ENCODE measurements around the gene CEACAM8.
"Not testable (repeated sequence)": the region's sequence is repeated elsewhere in the genome, so short reads cannot be mapped to it uniquely, and the experiment has no call there.

Gene CEACAM8

DNA sequence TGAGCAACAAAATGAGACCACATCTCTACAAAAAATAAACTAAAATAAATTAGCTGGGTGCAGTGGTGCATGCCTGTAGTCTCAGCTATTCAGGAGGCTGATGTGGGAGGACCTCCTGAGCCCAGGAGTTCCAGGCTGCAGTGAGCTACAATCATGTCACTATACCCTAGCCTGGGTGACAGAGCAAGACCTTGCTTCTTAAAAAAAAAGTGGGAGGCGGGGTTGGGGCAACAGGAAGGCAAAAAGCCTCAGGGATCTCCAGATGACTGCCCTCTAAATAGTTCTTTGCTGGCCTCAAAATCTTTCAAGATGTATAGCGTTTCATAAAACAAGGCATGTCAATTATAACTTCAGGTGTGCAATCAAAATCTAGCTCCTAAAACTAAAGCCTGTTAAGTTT lies 18.5 kb downstream of the CEACAM8 start:
- DNase-seq (ENCODE audit: low read depth in 2 of 2, low spot score in 1 of 2), result no peak

DNA sequence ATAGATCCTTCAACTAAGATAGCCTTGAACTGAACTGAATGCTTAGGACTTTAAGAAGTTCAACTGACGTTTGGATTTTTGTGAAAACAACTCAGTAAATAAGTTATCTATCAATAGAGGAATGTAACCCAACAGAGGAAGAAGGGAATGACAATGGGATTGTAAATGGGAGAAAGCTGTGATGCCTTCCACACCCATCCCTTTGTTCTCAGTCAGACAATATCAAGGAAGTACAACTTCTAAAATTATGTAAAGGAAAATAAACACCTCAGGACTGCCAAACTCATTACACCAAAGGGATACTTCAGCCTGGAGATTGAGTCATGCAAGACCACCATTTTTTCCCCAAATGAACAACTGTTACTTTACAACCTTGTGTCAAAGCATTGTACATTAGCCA lies 21.1 kb downstream of the CEACAM8 start:
- no peak for DNase-seq (ENCODE audit: low read depth in 2 of 2, low spot score in 1 of 2)

- DNase-seq (ENCODE audit: low read depth in 2 of 2, low spot score in 1 of 2), result no peak
Observed at GRCh38 chr19:42571116-42571515, 23.6 kb downstream of the CEACAM8 start.

DNA sequence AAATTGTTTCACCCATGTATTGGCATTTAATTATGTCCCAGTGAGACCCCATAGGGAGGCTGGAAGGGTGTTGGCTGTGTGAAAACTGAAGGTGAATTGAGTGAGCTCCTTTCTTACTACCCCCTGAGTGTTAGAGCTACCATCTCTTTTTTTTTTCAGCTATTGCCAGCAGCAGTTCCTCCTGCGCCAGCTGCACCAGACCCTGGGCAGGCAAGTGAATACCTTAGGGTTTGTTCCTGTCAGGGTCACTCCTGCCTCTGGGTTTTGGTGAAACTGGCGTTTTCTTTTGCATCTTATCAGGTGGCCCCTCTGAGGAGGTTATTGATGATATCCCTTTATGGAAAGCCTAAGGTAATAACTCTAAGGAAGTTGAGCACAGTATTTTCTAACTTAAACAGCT lies 25.5 kb downstream of the CEACAM8 start:
- no peak for DNase-seq (ENCODE audit: low read depth in 2 of 2, low spot score in 1 of 2)

DNA sequence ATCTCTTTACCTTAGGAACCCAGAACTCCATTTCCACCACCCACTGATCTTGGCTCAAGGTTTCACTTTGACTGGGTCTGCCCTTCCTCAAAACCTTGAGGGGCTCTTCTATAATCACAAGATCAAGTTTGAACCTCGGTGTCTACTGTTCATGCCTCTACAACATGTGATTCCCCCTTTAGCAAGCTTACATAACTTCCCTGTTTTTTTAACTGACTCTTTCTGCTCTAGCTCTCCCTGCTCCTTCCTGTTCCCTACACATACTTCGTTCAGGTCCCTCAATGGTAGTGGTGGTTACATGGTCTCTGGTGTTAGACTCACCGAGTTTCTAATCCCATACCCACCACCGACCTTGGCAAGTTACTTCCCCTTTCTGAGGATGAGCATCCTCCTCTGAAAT lies 26.7 kb downstream of the CEACAM8 start:
- DNase-seq (ENCODE audit: low read depth in 2 of 2, low spot score in 1 of 2), result no peak

DNA sequence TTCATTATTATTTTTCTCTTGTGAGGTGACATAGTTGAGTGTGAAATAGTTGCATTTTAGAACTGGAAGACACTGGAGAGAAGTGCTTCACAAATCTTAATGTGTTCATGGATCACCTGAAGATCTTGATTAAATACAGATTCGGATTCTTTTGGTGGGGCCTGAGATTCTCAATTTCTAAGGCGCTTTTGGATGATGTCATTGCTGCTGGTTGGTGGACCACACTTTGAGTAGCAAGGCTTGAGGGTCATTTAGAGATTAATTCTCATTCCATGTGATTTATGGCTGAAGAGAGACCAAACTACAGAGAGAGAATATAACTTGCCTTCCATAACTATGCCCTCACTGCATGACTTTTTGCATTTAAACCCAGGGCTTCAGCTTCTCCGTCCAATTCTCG lies 27.2 kb downstream of the CEACAM8 start:
- DNase-seq (ENCODE audit: low read depth in 2 of 2, low spot score in 1 of 2), result no peak

- DNase-seq (ENCODE audit: low read depth in 2 of 2, low spot score in 1 of 2), result no peak
Observed at GRCh38 chr19:42563352-42564210, 31.1 kb downstream of the CEACAM8 start.

GRCh38 chr19:42561512-42561911 lies 33.2 kb downstream of the CEACAM8 start:
- DNase-seq (ENCODE audit: low read depth in 2 of 2, low spot score in 1 of 2), result no peak

DNA sequence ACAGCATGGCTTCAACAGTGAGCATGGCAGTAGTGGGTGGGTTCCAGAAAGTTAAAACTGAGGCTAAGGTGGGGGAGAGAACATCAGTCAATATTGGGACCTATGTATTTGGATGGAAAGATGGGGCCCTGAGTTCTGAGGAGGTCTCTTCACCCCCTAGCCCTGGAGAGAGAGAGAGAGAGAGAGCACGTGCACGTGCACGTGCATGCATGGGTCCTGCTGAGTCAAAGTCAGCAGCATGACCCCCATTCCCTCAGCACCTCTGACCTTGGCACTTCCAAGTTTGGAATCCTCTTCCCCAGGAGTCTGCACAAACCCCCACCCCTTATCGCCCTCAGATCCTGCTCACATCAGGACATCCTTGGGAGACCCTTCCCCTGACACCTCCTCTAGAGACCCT lies 34.0 kb downstream of the CEACAM8 start:
- no peak for DNase-seq (ENCODE audit: low read depth in 2 of 2, low spot score in 1 of 2)

GRCh38 chr19:42558450-42559150 lies 36.1 kb downstream of the CEACAM8 start:
- DNase-seq (ENCODE audit: low read depth in 2 of 2, low spot score in 1 of 2), result no peak

DNA sequence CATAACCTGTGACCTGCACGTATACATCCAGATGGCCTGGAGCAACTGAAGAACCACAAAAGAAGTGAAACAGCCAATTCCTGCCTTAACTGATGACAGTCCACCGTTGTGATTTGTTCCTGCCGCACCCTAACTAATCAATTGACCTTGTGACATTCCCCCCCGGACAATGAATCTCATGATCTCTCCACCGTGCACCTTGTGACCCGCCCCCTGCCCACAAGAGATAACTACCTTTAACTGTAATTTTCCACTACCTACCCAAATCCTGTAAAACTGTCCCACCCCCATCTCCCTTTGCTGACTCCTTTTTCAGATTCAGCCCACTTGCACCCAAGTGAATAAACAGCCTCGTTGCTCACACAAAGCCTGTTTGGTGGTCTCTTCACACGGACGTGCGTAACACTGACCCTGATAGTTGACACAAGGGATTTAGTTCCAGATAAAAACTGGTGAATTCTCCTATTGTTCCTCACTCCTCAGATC lies 37.3 kb downstream of the CEACAM8 start:
- not testable (repeated sequence) for DNase-seq (ENCODE audit: low read depth in 2 of 2, low spot score in 1 of 2)

DNA sequence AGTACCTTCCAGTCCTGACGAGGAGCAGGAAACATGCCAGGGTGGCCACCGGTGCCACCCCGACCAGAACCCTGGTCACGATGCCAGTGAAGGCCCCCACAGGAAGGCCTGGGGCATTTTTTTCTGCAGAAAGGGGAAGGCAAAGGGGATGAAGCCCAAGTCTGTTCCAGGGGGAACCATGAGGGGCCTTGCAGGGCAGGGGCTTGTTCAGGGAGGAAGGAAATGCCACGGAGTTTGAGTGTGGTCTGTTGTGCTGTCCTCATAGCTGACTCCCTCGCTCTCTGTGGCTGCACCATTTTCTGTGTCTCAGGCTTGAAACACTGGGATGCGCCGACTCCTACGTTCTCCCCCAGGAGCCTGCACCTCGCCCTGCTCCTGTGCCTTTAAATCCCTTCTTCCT lies 38.9 kb downstream of the CEACAM8 start:
- DNase-seq (ENCODE audit: low read depth in 2 of 2, low spot score in 1 of 2), result no peak

DNA sequence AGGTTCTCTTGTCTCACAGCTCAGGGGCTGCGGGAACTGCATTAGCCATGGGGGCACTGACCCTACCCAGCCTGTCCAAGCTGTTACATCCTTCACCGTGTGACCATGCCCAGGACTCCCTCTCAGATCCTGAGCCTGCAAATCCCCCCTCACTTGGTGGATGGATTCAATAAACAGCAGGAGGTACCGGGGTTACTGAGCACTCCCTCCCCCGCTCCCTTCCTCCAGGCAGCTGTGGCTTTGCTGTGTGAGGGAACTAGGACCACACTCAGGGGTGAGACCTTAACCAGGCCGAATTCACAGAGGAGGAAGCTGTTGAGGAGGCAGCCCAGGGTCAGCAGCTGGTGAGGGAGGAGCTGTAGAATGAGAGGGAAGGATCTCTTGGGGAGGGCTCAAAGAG lies 39.4 kb downstream of the CEACAM8 start:
- no peak for DNase-seq (ENCODE audit: low read depth in 2 of 2, low spot score in 1 of 2)

GRCh38 chr19:42554046-42554575 lies 40.6 kb downstream of the CEACAM8 start:
- no peak for DNase-seq (ENCODE audit: low read depth in 2 of 2, low spot score in 1 of 2)

DNA sequence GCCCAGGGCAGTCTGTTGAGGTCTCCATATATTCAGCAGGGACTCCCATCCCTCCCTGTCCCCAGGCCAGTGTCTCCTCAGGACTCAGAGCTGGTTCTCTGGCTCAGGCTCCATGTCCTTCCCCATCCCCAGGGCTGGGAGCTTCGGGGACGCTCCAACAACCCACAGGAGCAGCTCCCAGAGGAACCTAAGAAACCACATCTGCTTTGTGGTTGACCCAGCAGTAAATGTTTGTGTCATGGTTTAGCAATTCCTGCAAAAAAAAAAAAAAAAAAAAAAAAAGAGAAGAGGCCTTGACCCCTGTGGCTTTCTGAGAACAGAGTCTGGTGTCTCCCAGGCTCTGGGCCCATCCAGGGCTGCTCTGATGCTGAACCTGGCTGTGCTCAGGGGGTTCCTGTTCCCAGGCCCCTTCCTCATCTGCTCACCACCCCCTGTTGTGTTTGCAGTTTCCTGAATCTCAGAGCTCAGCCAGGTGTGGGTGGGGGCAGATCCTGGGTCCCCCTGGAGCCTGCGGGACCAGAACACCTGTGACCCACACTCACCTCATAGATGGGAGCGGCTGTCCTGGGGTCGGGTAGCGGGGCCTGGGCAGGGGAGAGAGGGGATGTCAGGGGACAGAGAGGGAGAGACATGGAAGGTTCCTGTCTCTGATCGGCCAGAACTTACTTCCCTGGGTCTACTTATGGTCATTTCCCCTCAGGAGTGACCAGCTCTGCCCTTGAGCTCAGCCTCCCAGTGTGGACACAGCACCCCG lies 41.3 kb downstream of the CEACAM8 start:
- DNase-seq (ENCODE audit: low read depth in 2 of 2, low spot score in 1 of 2), result no peak

DNA sequence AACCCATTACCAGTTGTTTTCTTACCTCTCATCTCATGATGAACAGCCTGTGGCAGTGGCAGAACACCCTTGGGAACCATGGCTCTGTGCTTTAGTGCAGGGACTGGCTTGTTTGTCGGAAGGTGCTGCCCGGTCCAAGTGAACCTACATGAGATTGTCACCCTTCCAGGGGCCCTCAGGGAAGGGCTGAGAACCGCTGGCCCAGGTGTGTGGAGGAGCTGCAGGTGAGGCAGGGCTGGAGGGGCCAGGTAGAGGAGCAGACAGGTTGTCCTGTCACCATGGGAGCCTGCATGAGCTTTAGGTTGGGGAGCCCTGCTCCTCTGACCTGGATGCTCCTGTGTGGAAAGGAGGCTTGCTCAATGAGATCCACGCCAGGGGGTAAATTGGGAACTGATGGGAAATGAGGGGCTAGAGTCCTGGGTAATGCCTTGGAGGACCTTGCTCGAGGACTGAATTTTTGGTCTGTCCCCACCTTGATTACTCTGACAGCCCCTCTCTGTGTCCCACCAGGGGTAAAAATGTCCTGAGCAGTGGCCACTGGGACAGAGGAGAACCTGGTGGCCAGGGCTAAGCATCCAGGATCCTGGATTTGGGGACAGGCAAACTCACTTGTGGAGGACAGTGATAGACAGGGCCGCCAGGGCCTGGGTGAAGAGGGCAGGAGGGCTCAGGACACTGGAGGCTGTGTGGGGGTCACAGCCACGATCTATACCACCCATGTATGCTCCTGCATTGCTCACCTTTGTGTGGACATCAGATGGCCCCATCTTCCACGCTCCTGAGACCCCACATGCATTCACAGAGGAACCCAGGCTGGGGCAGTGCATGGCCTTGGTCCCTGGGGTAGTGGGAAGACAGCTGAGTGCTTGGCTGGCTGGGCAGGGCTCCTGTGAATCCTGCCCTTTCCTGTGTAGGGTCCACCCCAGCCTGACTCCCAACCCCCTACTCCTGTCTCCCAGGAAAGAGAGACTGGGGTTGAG lies 42.3 kb downstream of the CEACAM8 start:
- DNase-seq (ENCODE audit: low read depth in 2 of 2, low spot score in 1 of 2), result no peak

DNA sequence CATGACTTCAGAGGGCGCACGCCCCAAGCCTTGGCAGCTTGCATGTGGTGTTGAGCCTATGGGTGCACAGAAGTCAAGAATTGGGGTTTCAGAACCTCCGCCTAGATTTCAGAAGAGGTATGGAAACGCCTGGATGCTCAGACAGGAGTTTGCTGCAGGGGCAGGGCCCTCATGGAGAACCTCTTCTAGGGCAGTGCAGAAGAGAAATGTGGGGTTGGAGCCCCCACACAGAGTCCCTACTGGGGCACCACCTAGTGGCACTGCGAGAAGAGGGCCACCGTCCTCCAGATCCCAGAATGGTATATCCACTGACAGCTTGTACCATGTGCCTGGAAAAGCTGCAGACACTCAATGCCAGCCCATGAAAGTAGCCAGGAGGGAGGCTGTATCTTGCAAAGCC lies 44.2 kb downstream of the CEACAM8 start:
- DNase-seq (ENCODE audit: low read depth in 2 of 2, low spot score in 1 of 2), result not testable (repeated sequence)

GRCh38 chr19:42549067-42549466 lies 45.7 kb downstream of the CEACAM8 start:
- DNase-seq (ENCODE audit: low read depth in 2 of 2, low spot score in 1 of 2), result not testable (repeated sequence)

DNA sequence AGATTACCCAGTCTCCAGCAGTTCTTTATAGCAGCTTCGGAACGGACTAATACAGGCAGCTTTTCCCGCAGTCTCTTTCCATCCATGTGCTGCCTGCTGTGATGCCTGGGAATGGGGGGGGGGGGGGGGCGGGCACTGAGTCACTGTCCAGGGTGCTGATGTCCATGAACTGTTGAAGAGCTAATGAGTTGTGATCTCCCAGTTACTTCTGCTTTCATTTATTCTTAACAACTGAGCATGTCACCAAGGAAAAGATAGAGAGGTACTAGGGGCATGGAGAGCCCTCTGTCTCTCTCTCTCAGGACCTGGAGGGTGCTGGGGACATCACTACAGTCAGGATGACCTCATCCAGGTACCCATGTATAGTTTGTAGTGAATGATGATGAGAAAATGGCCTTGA lies 46.2 kb downstream of the CEACAM8 start:
- DNase-seq (ENCODE audit: low read depth in 2 of 2, low spot score in 1 of 2), result no peak

GRCh38 chr19:42547929-42548328 lies 46.8 kb downstream of the CEACAM8 start:
- DNase-seq (ENCODE audit: low read depth in 2 of 2, low spot score in 1 of 2), result no peak
